Astrocyte of the spinal cord (primary cell): ENCODE measurements around the gene PPDPF.

ENCODE experiments used
- DNase-seq: peaks from one replicate; pipeline ENCODE4 v3.0.0; 2011; ENCODE audit warnings: low read depth, low spot score
- H3K4me3 ChIP-seq: 2 replicates; pipeline ENCODE4 v1.5.1; 2011; ENCODE audit warnings: low read depth, mild to moderate bottlenecking, low read length, moderate library complexity
- in situ Hi-C: cut with HindIII; loops from 2 replicates; pipeline ENCODE4 v1.10.0; 2017; ENCODE audit warnings: low sequenced_read_pairs
- TF ChIP-seq, protein P1 (sequence below): IDR thresholded peaks from 2 replicates; pipeline ENCODE4 v1.5.1; 2012; ENCODE audit warnings: low read depth, mild to moderate bottlenecking, low read length, inconsistent platforms

The PPDPF gene

GRCh38 chr20:63549019-63549418 is 28.5 kb downstream of the PPDPF start:
- TF ChIP-seq, protein P1, sequence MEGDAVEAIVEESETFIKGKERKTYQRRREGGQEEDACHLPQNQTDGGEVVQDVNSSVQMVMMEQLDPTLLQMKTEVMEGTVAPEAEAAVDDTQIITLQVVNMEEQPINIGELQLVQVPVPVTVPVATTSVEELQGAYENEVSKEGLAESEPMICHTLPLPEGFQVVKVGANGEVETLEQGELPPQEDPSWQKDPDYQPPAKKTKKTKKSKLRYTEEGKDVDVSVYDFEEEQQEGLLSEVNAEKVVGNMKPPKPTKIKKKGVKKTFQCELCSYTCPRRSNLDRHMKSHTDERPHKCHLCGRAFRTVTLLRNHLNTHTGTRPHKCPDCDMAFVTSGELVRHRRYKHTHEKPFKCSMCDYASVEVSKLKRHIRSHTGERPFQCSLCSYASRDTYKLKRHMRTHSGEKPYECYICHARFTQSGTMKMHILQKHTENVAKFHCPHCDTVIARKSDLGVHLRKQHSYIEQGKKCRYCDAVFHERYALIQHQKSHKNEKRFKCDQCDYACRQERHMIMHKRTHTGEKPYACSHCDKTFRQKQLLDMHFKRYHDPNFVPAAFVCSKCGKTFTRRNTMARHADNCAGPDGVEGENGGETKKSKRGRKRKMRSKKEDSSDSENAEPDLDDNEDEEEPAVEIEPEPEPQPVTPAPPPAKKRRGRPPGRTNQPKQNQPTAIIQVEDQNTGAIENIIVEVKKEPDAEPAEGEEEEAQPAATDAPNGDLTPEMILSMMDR: no peak

DNA sequence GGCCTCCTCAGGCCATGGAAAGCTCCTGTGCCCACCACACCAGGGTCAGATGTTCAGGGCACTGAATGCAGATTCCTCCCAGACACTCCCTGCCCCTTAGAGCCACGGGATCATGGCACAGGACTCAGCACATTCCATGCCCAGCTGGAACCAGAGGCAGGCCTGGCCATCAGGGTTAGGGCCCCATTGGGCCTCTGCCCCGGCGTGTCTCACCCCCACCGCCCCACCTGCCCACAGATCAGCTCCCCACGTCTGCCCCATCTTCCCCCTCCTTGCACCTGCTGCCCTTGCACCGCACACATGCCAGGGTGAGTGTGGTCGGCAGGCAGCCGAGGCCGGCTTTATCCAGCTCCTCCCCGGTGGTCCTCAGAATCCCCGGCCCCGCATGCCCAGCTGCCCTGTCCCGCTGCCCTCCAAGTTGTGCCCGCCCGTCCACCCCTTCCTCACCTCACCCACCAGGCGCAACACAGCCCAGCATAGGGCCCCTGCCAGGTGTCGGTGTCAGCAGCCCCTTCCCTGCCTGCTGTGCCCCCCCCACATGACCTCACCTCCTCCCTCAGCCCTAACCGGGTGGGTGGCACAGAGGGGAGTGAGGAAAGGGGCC is 29.2 kb downstream of the PPDPF start:
- no peak for DNase-seq
- in situ Hi-C loops: no loop called here
- TF ChIP-seq, protein P1: no peak
- H3K4me3 ChIP-seq: no peak overlapping the region

More at GRCh38 chr20:63549019-63549418, 28.5 kb downstream of the PPDPF start:
- in situ Hi-C loops: no loop called here
- H3K4me3 ChIP-seq: no peak overlapping the region
- no peak for DNase-seq

DNA sequence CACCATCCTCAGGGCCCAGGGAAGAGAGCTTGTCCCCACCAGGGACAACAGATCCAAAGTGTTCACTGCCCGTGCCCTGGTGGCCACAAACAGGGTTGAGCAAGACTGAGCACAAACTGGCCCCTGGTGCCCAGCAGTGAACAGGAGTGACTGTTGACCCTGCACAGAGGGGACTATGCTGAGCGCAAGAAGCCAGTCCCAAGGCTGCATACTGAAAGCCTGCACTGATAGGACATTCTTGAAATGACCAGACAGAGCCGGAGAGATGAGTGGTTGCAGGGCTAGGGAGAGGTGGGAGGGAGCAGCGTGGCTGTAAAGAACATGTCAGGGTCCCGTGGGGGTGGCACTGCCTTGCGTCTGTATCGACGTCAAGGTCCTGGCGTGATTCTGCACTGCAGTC is 30.5 kb downstream of the PPDPF start:
- in situ Hi-C loops: no loop called here
- H3K4me3 ChIP-seq: no peak overlapping the region
- no peak for DNase-seq
- TF ChIP-seq, protein P1: no peak

- in situ Hi-C loops: no loop called here
- no peak for DNase-seq
- no peak overlapping the region for H3K4me3 ChIP-seq
- TF ChIP-seq, protein P1: no peak
Observed at GRCh38 chr20:63552481-63553249, 32.1 kb downstream of the PPDPF start.

- in situ Hi-C loops: no loop called here
- H3K4me3 ChIP-seq: peak overlapping the region; percentile 47
- DNase-seq: peak; percentile 84
- TF ChIP-seq, protein P1: no peak
Observed at GRCh38 chr20:63553251-63553932, 32.8 kb downstream of the PPDPF start.

- TF ChIP-seq, protein P1: no peak
- peak within 1 kb of the TSS; percentile 47 for H3K4me3 ChIP-seq
- DNase-seq: peak; percentile 10
- in situ Hi-C loops: no loop called here
Observed at GRCh38 chr20:63553933-63554290, 33.3 kb downstream of the PPDPF start, which contains the start of gene FNDC11. Gene FNDC11, plus strand, starts transcription at chr20:63554159. Its CDS starts 1,505 bp downstream, at chr20:63555664.
